BE2C (cell line): ENCODE results near the gene OSBPL8.
"Not testable (repeated sequence)": the region's sequence is repeated elsewhere in the genome, so short reads cannot be mapped to it uniquely, and the experiment has no call there.

Source experiments
- DNase-seq: peaks from one replicate; pipeline ENCODE4 v3.0.0-alpha.2; 2020
- H3K27me3 ChIP-seq: fragments of 250-450 bp; sonication (Bioruptor Pico); 2 replicates; pipeline ENCODE4 v1.5.1; 2020; ENCODE audit warnings: mild to moderate bottlenecking
- H3K36me3 ChIP-seq: fragments of 250-450 bp; sonication (Bioruptor Pico); 2 replicates; pipeline ENCODE4 v1.5.1; 2020; ENCODE audit warnings: mild to moderate bottlenecking
- H3K4me1 ChIP-seq: fragments of 250-450 bp; sonication (Bioruptor Pico); 2 replicates; pipeline ENCODE4 v1.5.1; 2020
- H3K4me3 ChIP-seq: 2 replicates; pipeline ENCODE4 v1.5.1; 2011; ENCODE audit warnings: low read depth, low read length
- H3K9me3 ChIP-seq: fragments of 250-450 bp; sonication (Bioruptor Pico); 2 replicates; pipeline ENCODE4 v1.5.1; 2020
- TF ChIP-seq, protein P1 (sequence below): IDR thresholded peaks from 2 replicates; pipeline ENCODE4 v1.5.1; 2012; ENCODE audit warnings: mild to moderate bottlenecking, low read depth, low read length

OSBPL8 gene

GRCh38 chr12:76341436-76342030 lies 218.0 kb downstream of the OSBPL8 start:
- Histone ChIP-seq H3K36me3 (no peaks in the 10 kb centered on the region), H3K9me3 (no peaks in the 10 kb centered on the region), H3K27me3 (no peaks in the 10 kb centered on the region; the same call in 1 of the 2 replicates), H3K4me1 (no peaks in the 10 kb centered on the region), H3K4me3 (no peak overlapping the region)
- DNase-seq, result no peak
- TF ChIP-seq, protein P1, sequence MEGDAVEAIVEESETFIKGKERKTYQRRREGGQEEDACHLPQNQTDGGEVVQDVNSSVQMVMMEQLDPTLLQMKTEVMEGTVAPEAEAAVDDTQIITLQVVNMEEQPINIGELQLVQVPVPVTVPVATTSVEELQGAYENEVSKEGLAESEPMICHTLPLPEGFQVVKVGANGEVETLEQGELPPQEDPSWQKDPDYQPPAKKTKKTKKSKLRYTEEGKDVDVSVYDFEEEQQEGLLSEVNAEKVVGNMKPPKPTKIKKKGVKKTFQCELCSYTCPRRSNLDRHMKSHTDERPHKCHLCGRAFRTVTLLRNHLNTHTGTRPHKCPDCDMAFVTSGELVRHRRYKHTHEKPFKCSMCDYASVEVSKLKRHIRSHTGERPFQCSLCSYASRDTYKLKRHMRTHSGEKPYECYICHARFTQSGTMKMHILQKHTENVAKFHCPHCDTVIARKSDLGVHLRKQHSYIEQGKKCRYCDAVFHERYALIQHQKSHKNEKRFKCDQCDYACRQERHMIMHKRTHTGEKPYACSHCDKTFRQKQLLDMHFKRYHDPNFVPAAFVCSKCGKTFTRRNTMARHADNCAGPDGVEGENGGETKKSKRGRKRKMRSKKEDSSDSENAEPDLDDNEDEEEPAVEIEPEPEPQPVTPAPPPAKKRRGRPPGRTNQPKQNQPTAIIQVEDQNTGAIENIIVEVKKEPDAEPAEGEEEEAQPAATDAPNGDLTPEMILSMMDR, result no peak

DNA sequence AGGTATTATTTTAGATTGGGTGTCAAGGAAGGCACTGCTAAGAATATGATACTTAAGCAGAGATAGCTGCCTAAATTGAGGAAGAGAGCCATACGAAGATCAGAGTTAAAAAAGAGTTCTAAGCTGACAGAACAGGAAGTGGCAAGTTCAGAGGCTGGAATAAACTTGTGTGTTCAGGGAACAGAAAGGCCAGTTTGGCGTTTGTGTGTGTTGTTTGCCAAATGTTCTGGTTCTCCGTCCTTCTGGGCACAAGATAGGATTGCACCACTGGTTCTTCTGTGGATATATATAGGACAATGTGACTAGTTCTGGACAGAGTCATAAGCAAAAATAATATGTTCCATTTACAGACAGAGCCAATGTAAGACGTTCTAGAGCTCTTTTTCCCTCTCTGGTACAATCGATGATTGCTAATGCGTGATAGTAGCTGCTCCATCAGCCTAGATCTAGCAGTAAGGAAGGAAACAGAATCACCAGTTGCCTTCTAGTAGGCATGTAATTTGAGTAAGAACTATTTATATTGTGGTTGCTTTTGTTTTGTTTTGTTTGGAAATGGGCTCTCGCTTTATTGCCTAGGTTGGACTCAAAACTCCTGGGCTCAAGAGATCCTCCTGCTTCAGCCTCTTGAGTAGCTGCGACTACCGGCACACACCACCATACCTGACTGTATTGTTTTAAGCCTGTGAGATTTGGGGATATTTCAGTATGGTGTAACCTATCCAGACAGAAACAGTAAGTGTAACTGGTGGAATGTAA lies 218.7 kb downstream of the OSBPL8 start:
- no peak for DNase-seq
- H3K9me3 ChIP-seq, result no peaks in the 10 kb centered on the region
- TF ChIP-seq, protein P1, result no peak

DNA sequence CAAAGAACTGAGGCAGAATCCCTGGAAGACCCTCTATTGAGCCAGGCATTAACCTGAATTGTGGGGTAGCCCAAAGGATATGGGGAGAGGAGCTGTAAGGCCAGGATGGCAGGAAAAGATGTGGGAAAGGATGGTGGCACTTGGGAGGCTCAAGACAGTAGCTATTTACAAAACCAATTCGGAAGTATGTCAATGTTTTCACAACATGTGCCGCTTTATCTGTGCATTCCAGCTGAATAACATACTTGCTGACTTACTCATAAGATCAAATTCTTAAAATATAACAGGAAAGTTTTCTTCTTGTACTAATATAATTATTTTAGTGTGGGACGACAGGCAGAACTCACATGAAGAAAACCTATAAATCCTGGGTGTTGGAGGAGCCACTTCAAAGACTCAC lies 222.0 kb downstream of the OSBPL8 start:
- Histone ChIP-seq H3K36me3 (no peaks in the 10 kb centered on the region), H3K9me3 (no peaks in the 10 kb centered on the region), H3K4me3 (no peak overlapping the region), H3K27me3 (no peaks in the 10 kb centered on the region; the same call in 1 of the 2 replicates), H3K4me1 (no peaks in the 10 kb centered on the region)
- TF ChIP-seq, protein P1, result no peak
- no peak for DNase-seq

More for the DNA sequence above, 218.7 kb downstream of the OSBPL8 start:
- Histone ChIP-seq H3K4me3 (no peak overlapping the region), H3K4me1 (no peaks in the 10 kb centered on the region), H3K27me3 (no peaks in the 10 kb centered on the region; the same call in 1 of the 2 replicates), H3K36me3 (no peaks in the 10 kb centered on the region)

GRCh38 chr12:76332606-76333005 lies 227.0 kb downstream of the OSBPL8 start:
- Histone ChIP-seq H3K4me3 (no peak overlapping the region), H3K27me3 (peaks cover 2% of the 10 kb centered on the region; the same call in 1 of the 2 replicates), H3K4me1 (no peaks in the 10 kb centered on the region), H3K36me3 (no peaks in the 10 kb centered on the region), H3K9me3 (no peaks in the 10 kb centered on the region)
- no peak for DNase-seq
- TF ChIP-seq, protein P1, result no peak

GRCh38 chr12:76329606-76330005 lies 230.0 kb downstream of the OSBPL8 start:
- Histone ChIP-seq H3K27me3 (peaks cover 2% of the 10 kb centered on the region; the same call in 1 of the 2 replicates), H3K9me3 (no peaks in the 10 kb centered on the region), H3K36me3 (no peaks in the 10 kb centered on the region), H3K4me3 (no peak overlapping the region), H3K4me1 (no peaks in the 10 kb centered on the region)
- no peak for DNase-seq
- TF ChIP-seq, protein P1, result no peak

- H3K4me1 ChIP-seq, result no peaks in the 10 kb centered on the region
Observed at GRCh38 chr12:76329159-76329558, 230.4 kb downstream of the OSBPL8 start.

GRCh38 chr12:76319595-76320319 lies 239.8 kb downstream of the OSBPL8 start:
- H3K9me3 ChIP-seq, H3K27me3 ChIP-seq, H3K4me3 ChIP-seq, DNase-seq, H3K36me3 ChIP-seq, H3K4me1 ChIP-seq: not testable (repeated sequence)

More at GRCh38 chr12:76329159-76329558, 230.4 kb downstream of the OSBPL8 start:
- Histone ChIP-seq H3K36me3 (no peaks in the 10 kb centered on the region), H3K9me3 (no peaks in the 10 kb centered on the region), H3K4me3 (no peak overlapping the region), H3K27me3 (peaks cover 2% of the 10 kb centered on the region; the same call in 1 of the 2 replicates)
- DNase-seq, result no peak
- TF ChIP-seq, protein P1, result no peak
